HG03045 (cell line): ENCODE results near the gene AMN1.
"Not testable (repeated sequence)": the region's sequence is repeated elsewhere in the genome, so short reads cannot be mapped to it uniquely, and the experiment has no call there.

Experiments used
- ATAC-seq: cut with Tn5 transposase; IDR thresholded peaks from one replicate; pipeline ENCODE4 v1.9.1; 2021; ENCODE audit warnings: mild to moderate bottlenecking, moderate library complexity; ENCODE audit not compliant: unreplicated experiment

AMN1 gene

GRCh38 chr12:31733549-31734432, 5.0 kb upstream of the AMN1 start:
- not testable (repeated sequence) for ATAC-seq

GRCh38 chr12:31732926-31733548, 4.2 kb upstream of the AMN1 start:
- no peak for ATAC-seq

GRCh38 chr12:31731203-31731602, 2.4 kb upstream of the AMN1 start:
- ATAC-seq: not testable (repeated sequence)

- ATAC-seq: no peak
Observed at GRCh38 chr12:31729705-31730104, 884 bp upstream of the AMN1 start.

GRCh38 chr12:31728289-31728916, 418 bp downstream of the AMN1 start:
- ATAC-seq: no peak

- no peak for ATAC-seq
Observed at GRCh38 chr12:31727192-31727591, 1.6 kb downstream of the AMN1 start.

GRCh38 chr12:31726575-31726974, 2.2 kb downstream of the AMN1 start:
- ATAC-seq: no peak

GRCh38 chr12:31724557-31724956, 4.3 kb downstream of the AMN1 start:
- ATAC-seq: no peak

- ATAC-seq: no peak
Observed at GRCh38 chr12:31722580-31722979, 6.2 kb downstream of the AMN1 start.

GRCh38 chr12:31718542-31719198, 10.2 kb downstream of the AMN1 start:
- ATAC-seq: not testable (repeated sequence)

GRCh38 chr12:31716998-31717397, 11.8 kb downstream of the AMN1 start:
- ATAC-seq: not testable (repeated sequence)

GRCh38 chr12:31715283-31715825, 13.5 kb downstream of the AMN1 start:
- ATAC-seq: peak; percentile 47

- peak; percentile 22 for ATAC-seq
Observed at GRCh38 chr12:31714406-31715271, 14.2 kb downstream of the AMN1 start.

- ATAC-seq: no peak
Observed at GRCh38 chr12:31712877-31713276, 15.9 kb downstream of the AMN1 start.

- ATAC-seq: no peak
Observed at GRCh38 chr12:31710021-31710818, 18.6 kb downstream of the AMN1 start.

- not testable (repeated sequence) for ATAC-seq
Observed at GRCh38 chr12:31708118-31708517, 20.7 kb downstream of the AMN1 start.

GRCh38 chr12:31705621-31706020, 23.2 kb downstream of the AMN1 start:
- ATAC-seq: no peak

GRCh38 chr12:31702047-31702446, 26.8 kb downstream of the AMN1 start:
- ATAC-seq: no peak

- not testable (repeated sequence) for ATAC-seq
Observed at GRCh38 chr12:31689921-31690320, 38.9 kb downstream of the AMN1 start.
